Activated CD8-positive, alpha-beta memory T cell treated with anti-CD3 and anti-CD28 coated beads, Interleukin-2, amount 50 U/mL, for 1 hour (primary cell): Measurements from ENCODE around the gene ANKRD33B.
"Not testable (repeated sequence)": the region's sequence is repeated elsewhere in the genome, so short reads cannot be mapped to it uniquely, and the experiment has no call there.

Source experiments
- DNase-seq: peaks from one replicate; pipeline ENCODE4 v3.0.0-alpha.2; 2020; ENCODE audit errors: extremely low read depth

The ANKRD33B gene

DNA sequence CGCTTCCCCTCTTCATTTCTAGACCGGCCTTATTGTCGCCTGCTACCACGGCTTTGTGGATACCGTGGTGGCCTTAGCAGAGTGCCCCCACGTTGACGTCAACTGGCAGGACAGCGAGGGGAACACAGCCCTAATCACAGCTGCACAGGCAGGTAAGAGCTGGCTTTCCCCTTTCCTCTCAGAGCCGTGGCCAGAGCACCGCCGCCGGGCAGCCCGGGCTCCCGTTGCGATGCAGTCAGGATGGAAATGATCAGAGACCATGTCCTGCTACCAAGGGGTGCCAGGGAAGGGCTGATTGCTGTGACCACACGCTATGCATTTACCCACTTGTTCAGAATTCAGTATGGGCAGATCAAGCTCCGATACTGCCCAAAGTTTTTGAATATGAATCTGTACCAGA, 54.4 kb downstream of the ANKRD33B start:
- no peak for DNase-seq

GRCh38 chr5:10619649-10620048, 55.8 kb downstream of the ANKRD33B start:
- DNase-seq = no peak

DNA sequence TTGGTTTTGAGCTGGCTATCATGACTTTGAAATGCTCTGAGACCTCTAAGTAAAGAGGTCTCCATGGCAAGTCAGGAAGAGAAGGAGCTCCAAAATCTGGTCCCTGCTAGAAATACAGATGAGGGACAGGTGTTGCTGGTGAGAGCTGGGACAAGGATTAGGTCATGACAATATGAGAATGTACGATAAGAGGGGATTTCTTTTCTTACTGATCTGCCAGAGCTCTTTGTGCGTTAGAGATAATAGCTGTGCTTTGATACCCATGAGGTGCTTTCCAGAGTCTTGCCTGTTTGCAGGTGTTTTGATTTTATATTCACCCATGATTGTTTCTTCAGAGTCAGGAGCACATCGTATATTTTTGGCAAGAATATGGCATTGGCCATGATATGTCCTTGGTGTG, 56.5 kb downstream of the ANKRD33B start:
- no peak for DNase-seq

DNA sequence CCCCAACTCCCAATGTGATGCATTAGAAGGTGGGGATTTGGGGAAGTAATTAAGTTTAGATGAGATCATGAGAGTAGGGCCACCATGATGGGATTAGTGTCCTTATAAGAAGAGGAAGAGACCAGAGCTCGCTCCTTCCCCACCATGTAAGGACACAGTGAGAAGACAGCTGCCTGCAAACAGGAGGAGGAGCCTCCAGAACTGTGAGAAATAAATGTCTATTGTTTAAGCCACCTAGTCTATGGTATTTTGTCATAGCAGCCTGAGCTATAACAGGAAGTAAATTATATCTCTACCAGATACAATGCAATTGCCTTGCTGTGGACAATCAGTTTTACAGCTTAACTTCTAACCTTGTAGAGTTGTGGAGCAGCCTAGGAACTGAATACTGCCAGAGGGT, 58.0 kb downstream of the ANKRD33B start:
- no peak for DNase-seq

GRCh38 chr5:10622810-10623209, 58.9 kb downstream of the ANKRD33B start:
- no peak for DNase-seq

GRCh38 chr5:10623305-10623910, 59.5 kb downstream of the ANKRD33B start:
- DNase-seq = no peak

DNA sequence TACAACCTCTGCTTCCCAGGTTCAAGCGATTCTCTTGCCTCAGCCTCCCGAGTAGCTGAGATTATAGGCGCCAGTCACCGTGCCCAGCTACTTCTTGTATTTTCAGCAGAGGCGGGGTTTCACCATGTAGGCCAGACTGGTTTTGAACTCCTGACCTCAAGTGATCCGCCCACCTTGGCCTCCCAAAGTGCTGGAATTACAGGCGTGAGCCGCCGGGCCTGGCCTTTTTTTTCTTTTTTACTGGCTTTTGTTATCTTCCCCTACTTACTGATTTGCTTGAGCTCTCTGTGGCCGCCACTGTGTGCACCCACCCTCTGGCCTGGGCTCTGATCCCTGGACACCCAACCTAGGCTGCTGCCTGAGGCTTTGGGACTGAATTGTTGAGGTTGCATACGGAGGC, 60.3 kb downstream of the ANKRD33B start:
- no peak for DNase-seq

GRCh38 chr5:10624679-10625078, 60.8 kb downstream of the ANKRD33B start:
- no peak for DNase-seq

DNA sequence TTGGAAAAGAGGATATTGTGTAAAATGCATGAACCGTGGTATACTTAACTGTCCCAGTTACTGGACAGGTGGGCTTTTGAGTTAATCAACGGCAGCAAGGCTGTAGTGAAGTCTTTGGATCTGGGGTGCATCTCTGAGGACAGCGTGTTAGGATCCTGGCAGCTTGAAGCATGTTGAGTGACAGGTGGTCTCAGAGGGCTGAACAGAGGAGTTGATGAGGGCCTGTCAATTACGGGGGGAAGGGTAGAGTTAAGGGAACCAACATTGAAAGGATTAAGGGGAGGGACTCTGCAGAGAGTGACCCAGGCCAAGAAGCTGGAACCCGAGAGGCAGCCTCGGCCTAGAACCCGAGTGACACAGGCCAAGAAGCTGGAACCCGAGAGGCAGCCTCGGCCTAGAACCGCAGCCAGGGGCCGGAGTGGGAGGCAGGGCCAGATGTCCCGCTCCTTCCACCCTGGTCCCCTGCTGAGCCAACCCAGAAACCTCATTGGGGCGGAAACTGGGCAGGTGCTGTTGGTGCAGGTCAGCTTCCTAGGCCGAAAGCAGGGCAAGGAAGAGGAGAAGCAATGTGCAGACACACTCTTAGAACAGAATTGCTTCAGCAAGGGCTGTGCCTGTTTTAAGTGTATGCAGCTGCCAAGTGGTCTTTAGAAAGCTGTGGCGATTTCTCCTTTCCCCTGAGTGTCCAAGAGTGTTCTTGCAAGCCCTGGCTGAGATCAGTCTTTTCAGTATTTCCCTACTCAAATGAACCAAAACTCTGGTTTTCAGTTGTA, 62.0 kb downstream of the ANKRD33B start:
- no peak for DNase-seq

GRCh38 chr5:10626473-10627013, 62.7 kb downstream of the ANKRD33B start:
- no peak for DNase-seq

DNA sequence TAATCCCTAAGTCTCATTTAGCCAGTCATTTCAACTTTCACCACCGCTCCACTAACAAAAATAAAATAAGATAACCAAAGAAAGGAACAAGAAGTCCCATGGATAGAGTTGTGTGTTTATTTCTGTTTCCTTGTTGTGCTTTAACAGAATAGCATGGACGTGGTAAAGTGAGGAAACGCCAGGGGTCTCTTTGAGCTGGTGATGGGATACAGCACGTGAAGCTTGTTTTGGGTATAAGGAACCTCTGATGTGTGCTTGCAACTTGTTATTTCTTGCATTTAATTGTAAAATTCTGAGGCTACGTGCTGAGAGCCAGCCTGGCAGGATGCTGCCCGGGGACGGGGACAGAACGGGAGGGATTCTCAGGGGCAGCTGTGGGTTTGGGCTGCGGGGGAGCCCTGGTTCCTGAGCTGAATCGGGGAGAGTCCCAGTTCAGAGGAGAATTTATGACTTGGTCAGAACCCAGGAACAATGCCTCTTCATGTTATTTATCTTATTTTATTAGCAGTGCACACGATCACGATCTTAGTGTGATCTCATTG, 63.4 kb downstream of the ANKRD33B start:
- no peak for DNase-seq

- no peak for DNase-seq
Measured at GRCh38 chr5:10628601-10629000, 64.7 kb downstream of the ANKRD33B start.

GRCh38 chr5:10629682-10630081, 65.8 kb downstream of the ANKRD33B start:
- DNase-seq = no peak

DNA sequence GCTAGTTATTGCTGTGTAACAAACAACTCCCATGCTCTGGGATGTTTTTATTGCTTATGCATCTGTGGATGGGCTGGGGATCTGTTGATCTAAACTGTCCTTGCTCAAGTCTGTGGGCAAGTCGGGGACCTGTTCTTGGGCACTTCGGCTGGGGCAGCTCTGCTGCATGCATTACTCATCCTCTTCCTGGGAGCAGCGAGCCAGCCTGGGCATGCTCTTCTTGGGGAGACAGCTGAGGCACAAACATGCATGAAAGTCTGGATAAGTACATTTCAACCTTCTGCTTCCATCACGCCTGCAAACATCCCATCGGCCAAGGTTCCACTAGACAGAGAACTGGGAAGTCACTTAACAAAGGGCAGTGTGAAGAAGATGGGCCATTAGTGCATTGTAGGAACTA, 66.3 kb downstream of the ANKRD33B start:
- DNase-seq = no peak

- not testable (repeated sequence) for DNase-seq
Measured at GRCh38 chr5:10630744-10631143, 66.9 kb downstream of the ANKRD33B start.

GRCh38 chr5:10631316-10631996, 67.6 kb downstream of the ANKRD33B start:
- no peak for DNase-seq

DNA sequence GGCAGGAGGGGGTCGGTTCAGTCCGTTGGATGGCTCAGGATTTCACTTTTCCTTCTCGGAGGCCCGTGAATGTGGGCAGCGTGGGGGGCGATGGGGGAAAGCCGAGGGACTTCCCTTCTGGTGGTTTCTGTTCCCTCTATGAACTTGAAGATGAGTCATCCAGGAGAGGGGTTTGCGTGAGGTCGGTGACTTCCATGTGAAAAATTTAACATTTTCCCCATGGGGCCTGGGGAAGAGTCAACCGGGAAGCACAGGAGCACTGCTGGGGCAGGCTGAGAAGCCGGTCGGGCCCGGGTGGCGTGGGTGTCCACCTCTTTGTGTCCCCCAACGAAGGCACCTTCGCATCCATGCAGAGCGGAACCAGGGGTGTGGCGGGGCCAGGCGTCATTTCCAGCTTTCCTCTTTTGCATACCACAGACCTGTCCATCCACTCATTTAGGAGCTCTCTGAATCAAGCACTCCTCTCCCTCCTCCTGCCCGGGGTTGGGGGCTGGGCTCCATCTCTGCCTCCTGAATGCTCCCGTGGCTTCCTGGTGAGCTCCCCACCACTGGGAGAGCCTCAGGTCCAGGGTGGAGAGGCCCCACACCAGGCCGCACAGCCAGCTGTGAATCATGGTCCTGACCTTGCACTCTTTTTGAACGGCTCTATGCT, 68.4 kb downstream of the ANKRD33B start:
- DNase-seq = no peak

- DNase-seq = no peak
Measured at GRCh38 chr5:10633271-10634049, 69.6 kb downstream of the ANKRD33B start.

- no peak for DNase-seq
Measured at GRCh38 chr5:10634050-10634449, 70.2 kb downstream of the ANKRD33B start.

GRCh38 chr5:10634562-10634961, 70.7 kb downstream of the ANKRD33B start:
- no peak for DNase-seq

GRCh38 chr5:10635257-10635866, 71.5 kb downstream of the ANKRD33B start:
- DNase-seq = no peak
